Mesenchymal stem cell (in vitro differentiated cells and primary cell): ENCODE measurements around the gene SFT2D3.

Experiments used
- DNase-seq: peaks from one replicate; pipeline ENCODE4 v3.0.0-alpha.2; 2013
- H2AFZ ChIP-seq: one replicate; pipeline ENCODE4 v1.6.1; 2013; ENCODE audit warnings: low read depth, mild to moderate bottlenecking, control low read depth, inconsistent platforms, low read length, moderate library complexity
- H2AK5ac ChIP-seq: 2 replicates; pipeline ENCODE4 v1.6.1; 2013; ENCODE audit warnings: low read length, moderate library complexity, mild to moderate bottlenecking, inconsistent platforms; ENCODE audit not compliant: severe bottlenecking
- H2BK120ac ChIP-seq: one replicate; pipeline ENCODE4 v1.6.1; 2013; ENCODE audit warnings: low read depth, mild to moderate bottlenecking, inconsistent platforms, low read length, moderate library complexity
- H2BK12ac ChIP-seq, 2 experiments: one replicate each; pipeline ENCODE4 v1.6.1; 2013; ENCODE audit warnings: inconsistent platforms in 2 of 2, low read length in 2 of 2, mild to moderate bottlenecking in 2 of 2, moderate library complexity in 2 of 2, control low read depth in 1 of 2
- H2BK15ac ChIP-seq: one replicate; pipeline ENCODE4 v1.6.1; 2013; ENCODE audit warnings: mild to moderate bottlenecking, low read depth, inconsistent platforms; ENCODE audit not compliant: poor library complexity, severe bottlenecking
- H2BK5ac ChIP-seq: 2 replicates; pipeline ENCODE4 v1.6.1; 2013; ENCODE audit warnings: low read depth, mild to moderate bottlenecking, low read length, control low read depth, inconsistent platforms; ENCODE audit not compliant: poor library complexity, severe bottlenecking
- H3K14ac ChIP-seq, 2 experiments: one replicate each; pipeline ENCODE4 v1.6.1; 2013; ENCODE audit warnings: inconsistent platforms in 2 of 2, low read length in 2 of 2, control low read depth in 1 of 2, mild to moderate bottlenecking in 1 of 2, moderate library complexity in 1 of 2
- H3K18ac ChIP-seq, 2 experiments: one replicate each; pipeline ENCODE4 v1.6.1; 2013; ENCODE audit warnings: inconsistent platforms in 2 of 2, low read length in 2 of 2, control low read depth in 1 of 2, low read depth in 1 of 2, mild to moderate bottlenecking in 1 of 2
- H3K23ac ChIP-seq, 2 experiments: one replicate each; pipeline ENCODE4 v1.6.1; 2013; ENCODE audit warnings: inconsistent platforms in 2 of 2, low read length in 2 of 2, mild to moderate bottlenecking in 2 of 2, moderate library complexity in 2 of 2, control low read depth in 1 of 2
- H3K27ac ChIP-seq: 2 replicates; pipeline ENCODE4 v1.5.1; 2013; ENCODE audit warnings: mild to moderate bottlenecking, moderate library complexity, low read length, control low read depth, inconsistent platforms; ENCODE audit not compliant: poor library complexity, severe bottlenecking
- H3K27me3 ChIP-seq, 2 experiments: 2 replicates each; pipeline versions ENCODE4 v1.6.1 to v1.7.0; 2013; ENCODE audit warnings: low read length in 2 of 2, mild to moderate bottlenecking in 2 of 2, moderate library complexity in 2 of 2, control low read depth in 1 of 2, inconsistent platforms in 1 of 2; ENCODE audit not compliant: control insufficient read depth in 1 of 2, insufficient read depth in 1 of 2
- H3K36me3 ChIP-seq, 2 experiments: 2 replicates each; pipeline versions ENCODE4 v1.6.1 to v1.7.0; 2013; ENCODE audit warnings: low read length in 2 of 2, control low read depth in 1 of 2, inconsistent platforms in 1 of 2, low read depth in 1 of 2, mild to moderate bottlenecking in 1 of 2; ENCODE audit not compliant: insufficient read depth in 2 of 2, control insufficient read depth in 1 of 2
- H3K4ac ChIP-seq, 2 experiments: one replicate each; pipeline ENCODE4 v1.6.1; 2013; ENCODE audit warnings: inconsistent platforms in 2 of 2, low read length in 2 of 2, mild to moderate bottlenecking in 2 of 2, moderate library complexity in 2 of 2, control low read depth in 1 of 2, low read depth in 1 of 2
- H3K4me1 ChIP-seq: 2 replicates; pipeline ENCODE4 v1.6.1; 2013; ENCODE audit warnings: low read depth, low read length, control low read depth; ENCODE audit not compliant: control insufficient read depth, insufficient read depth
- H3K4me2 ChIP-seq: 2 replicates; pipeline ENCODE4 v1.6.1; 2013; ENCODE audit warnings: low read length, mild to moderate bottlenecking, inconsistent platforms; ENCODE audit not compliant: poor library complexity, severe bottlenecking
- H3K4me3 ChIP-seq, 2 experiments: 2 replicates each; pipeline versions ENCODE4 v1.5.1 to v1.7.0; 2013; ENCODE audit warnings: low read length in 2 of 2, mild to moderate bottlenecking in 2 of 2, control low read depth in 1 of 2, low read depth in 1 of 2; ENCODE audit not compliant: insufficient read depth in 1 of 2
- H3K79me1 ChIP-seq: replicated peaks from 2 replicates; pipeline ENCODE4 v1.6.1; 2013; ENCODE audit warnings: mild to moderate bottlenecking, control low read depth, low read length, inconsistent platforms; ENCODE audit not compliant: poor library complexity, severe bottlenecking
- H3K9ac ChIP-seq: 2 replicates; pipeline ENCODE4 v1.7.0; 2013; ENCODE audit warnings: mild to moderate bottlenecking, low read length, moderate library complexity
- H3K9me3 ChIP-seq: 2 replicates; pipeline ENCODE4 v1.7.0; 2013; ENCODE audit warnings: mild to moderate bottlenecking, low read length; ENCODE audit not compliant: control insufficient read depth
- H4K8ac ChIP-seq: one replicate; pipeline ENCODE4 v1.6.1; 2013; ENCODE audit warnings: inconsistent platforms, mild to moderate bottlenecking, low read length, moderate library complexity
- H4K91ac ChIP-seq: one replicate; pipeline ENCODE4 v1.6.1; 2013; ENCODE audit warnings: mild to moderate bottlenecking, low read length, inconsistent platforms
- WGBS: methylation state at CpG from one replicate; pipeline ENCODE4 v1.1.7; 2013; ENCODE audit warnings: mixed read lengths; 5-methylcytosine and 5-hydroxymethylcytosine counted together

SFT2D3 gene

GRCh38 chr2:127713562-127713961, 12.3 kb downstream of the SFT2D3 start:
- H3K9ac ChIP-seq: no peak overlapping the region
- no peak overlapping the region for H2BK120ac ChIP-seq
- H3K4me2 ChIP-seq: no peak overlapping the region
- no peaks in the 10 kb centered on the region for H3K27me3 ChIP-seq
- H3K79me1 ChIP-seq: peaks cover 22% of the 10 kb centered on the region
- H3K18ac ChIP-seq: no peak overlapping the region
- no peak overlapping the region for H4K91ac ChIP-seq
- no peak overlapping the region for H3K4me3 ChIP-seq
- no peak overlapping the region for H4K8ac ChIP-seq
- H2BK15ac ChIP-seq: no peak overlapping the region
- H2BK12ac ChIP-seq: no peak overlapping the region
- no peak overlapping the region for H2AK5ac ChIP-seq
- H3K36me3 ChIP-seq: peaks cover 30 to 56% of the 10 kb centered on the region in 2 experiments
- no peak overlapping the region for H2BK5ac ChIP-seq
- WGBS: 98% methylated on average over 25 of the region's 25 CpGs
- no peak overlapping the region for H3K23ac ChIP-seq
- no peaks in the 10 kb centered on the region for H3K9me3 ChIP-seq
- no peak overlapping the region for H3K4ac ChIP-seq
- DNase-seq: no peak
- no peak overlapping the region for H3K14ac ChIP-seq
- H3K27ac ChIP-seq: no peak overlapping the region
- H3K4me1 ChIP-seq: peaks cover 3% of the 10 kb centered on the region
- H2AFZ ChIP-seq: no peak overlapping the region

GRCh38 chr2:127715778-127716449, 14.6 kb downstream of the SFT2D3 start:
- DNase-seq: no peak
- no peak overlapping the region for H2BK12ac ChIP-seq
- no peak overlapping the region for H2BK120ac ChIP-seq
- no peak overlapping the region for H3K23ac ChIP-seq
- no peak overlapping the region for H3K18ac ChIP-seq
- H2AK5ac ChIP-seq: no peak overlapping the region
- WGBS: 98% methylated on average over 14 of the region's 14 CpGs
- H2BK15ac ChIP-seq: no peak overlapping the region
- no peak overlapping the region for H3K9ac ChIP-seq
- no peak overlapping the region for H3K4me3 ChIP-seq
- no peaks in the 10 kb centered on the region for H3K27me3 ChIP-seq
- H3K27ac ChIP-seq: no peak overlapping the region
- no peaks in the 10 kb centered on the region for H3K4me1 ChIP-seq
- peaks cover 29% of the 10 kb centered on the region for H3K79me1 ChIP-seq
- no peak overlapping the region for H2BK5ac ChIP-seq
- no peak overlapping the region for H3K4ac ChIP-seq
- no peak overlapping the region for H3K14ac ChIP-seq
- H3K4me2 ChIP-seq: no peak overlapping the region
- H4K8ac ChIP-seq: no peak overlapping the region
- H4K91ac ChIP-seq: no peak overlapping the region
- H3K9me3 ChIP-seq: no peaks in the 10 kb centered on the region
- H3K36me3 ChIP-seq: peaks cover 31 to 59% of the 10 kb centered on the region in 2 experiments
- no peak overlapping the region for H2AFZ ChIP-seq

- H3K27me3 ChIP-seq: no peaks in the 10 kb centered on the region
- no peak overlapping the region for H3K27ac ChIP-seq
- H4K8ac ChIP-seq: no peak overlapping the region
- H3K4me1 ChIP-seq: no peaks in the 10 kb centered on the region
- H3K4ac ChIP-seq: no peak overlapping the region
- no peak overlapping the region for H2BK5ac ChIP-seq
- peaks cover 35 to 82% of the 10 kb centered on the region in 2 experiments for H3K36me3 ChIP-seq
- no peak overlapping the region for H3K18ac ChIP-seq
- no peak overlapping the region for H3K23ac ChIP-seq
- H2BK120ac ChIP-seq: no peak overlapping the region
- peaks cover 28% of the 10 kb centered on the region for H3K79me1 ChIP-seq
- H3K4me3 ChIP-seq: no peak overlapping the region
- no peak overlapping the region for H2BK12ac ChIP-seq
- no peak overlapping the region for H4K91ac ChIP-seq
- H2AK5ac ChIP-seq: no peak overlapping the region
- no peaks in the 10 kb centered on the region for H3K9me3 ChIP-seq
- H3K14ac ChIP-seq: no peak overlapping the region
- DNase-seq: no peak
- no peak overlapping the region for H3K9ac ChIP-seq
- 96% methylated on average over 4 of the region's 4 CpGs for WGBS
- H3K4me2 ChIP-seq: no peak overlapping the region
- H2AFZ ChIP-seq: no peak overlapping the region
- H2BK15ac ChIP-seq: no peak overlapping the region
Measured at GRCh38 chr2:127718271-127718670, 17.0 kb downstream of the SFT2D3 start.

GRCh38 chr2:127719301-127720218, 18.3 kb downstream of the SFT2D3 start:
- no peak overlapping the region for H2BK120ac ChIP-seq

More at GRCh38 chr2:127719301-127720218, 18.3 kb downstream of the SFT2D3 start:
- H3K14ac ChIP-seq: no peak overlapping the region
- H2AK5ac ChIP-seq: no peak overlapping the region
- H3K18ac ChIP-seq: no peak overlapping the region
- H3K9me3 ChIP-seq: no peaks in the 10 kb centered on the region
- no peak overlapping the region for H2BK12ac ChIP-seq
- H3K4me1 ChIP-seq: no peaks in the 10 kb centered on the region
- no peak overlapping the region for H3K4me3 ChIP-seq
- no peak overlapping the region for H2BK5ac ChIP-seq
- no peak overlapping the region for H3K23ac ChIP-seq
- 98% methylated on average over 13 of the region's 13 CpGs for WGBS
- H4K91ac ChIP-seq: no peak overlapping the region
- peaks cover 29% of the 10 kb centered on the region for H3K79me1 ChIP-seq
- H3K9ac ChIP-seq: no peak overlapping the region
- no peak for DNase-seq
- H3K4me2 ChIP-seq: no peak overlapping the region
- no peak overlapping the region for H4K8ac ChIP-seq
- no peak overlapping the region for H3K4ac ChIP-seq
- H3K27ac ChIP-seq: no peak overlapping the region
- no peak overlapping the region for H2AFZ ChIP-seq
- no peak overlapping the region for H2BK15ac ChIP-seq
- no peaks in the 10 kb centered on the region for H3K27me3 ChIP-seq
- peaks cover 29 to 86% of the 10 kb centered on the region in 2 experiments for H3K36me3 ChIP-seq
